ENCODE measurements around the gene ENKD1. TPM values are rescaled to one million over a fixed set of nuclear protein-coding genes. Genes with fewer than 3 reads are reported as not detected.

Gene ENKD1
- total and polyA plus RNA-seq, 2 experiments from 2014 or later = 11.6 to 11.8 TPM

DNA sequence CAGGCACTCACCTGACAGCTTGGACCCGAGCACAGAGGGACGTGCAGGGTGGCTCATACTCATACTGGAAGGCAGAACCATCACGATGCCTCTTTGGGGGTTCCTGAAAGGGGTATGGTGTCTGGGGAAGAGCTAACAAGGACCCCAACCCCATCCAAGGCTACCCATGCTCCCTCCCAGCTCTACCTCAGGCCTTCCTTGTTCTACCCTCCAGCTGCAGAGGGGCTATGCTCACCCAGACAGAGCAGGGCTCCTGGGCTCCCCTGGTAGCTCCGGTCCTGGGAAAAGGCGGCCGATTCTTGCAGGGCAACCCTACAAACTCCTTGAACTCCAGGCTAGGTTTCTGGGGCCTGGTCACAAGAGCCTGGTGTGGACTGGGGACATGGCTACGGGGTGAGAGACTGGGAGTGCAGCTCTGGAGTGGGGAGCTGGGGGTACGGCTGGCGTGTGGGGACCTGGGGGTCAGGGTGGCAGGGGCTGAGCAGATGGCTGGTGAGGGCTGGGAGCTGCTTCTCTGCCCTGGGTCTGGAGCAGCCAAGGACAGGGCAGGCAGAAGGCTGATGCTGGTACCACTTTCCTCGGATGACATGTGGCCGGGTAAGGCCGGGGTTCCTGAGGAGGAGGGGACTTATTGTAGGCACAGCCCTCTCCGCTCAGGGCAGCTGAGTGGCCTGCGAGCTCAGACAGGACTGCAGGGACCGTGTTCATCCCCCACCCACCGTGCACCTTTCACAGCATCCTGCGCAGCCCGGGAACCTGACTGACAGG, 8.6 kb downstream of the ENKD1 start:
- Mint-ChIP-seq H3K4me1 (peaks cover 12% of the 10 kb centered on the region; the same call in 2 of the 3 replicates), H3K27me3 (ENCODE audit: insufficient read depth, low read depth, poor library complexity) (peaks cover 39% of the 10 kb centered on the region), H3K4me3 (no peak overlapping the region), H3K9me3 (no peaks in the 10 kb centered on the region; the same call in 2 of the 3 replicates), H3K36me3 (ENCODE audit: low read depth) (peaks cover 6% of the 10 kb centered on the region), H3K27ac (no peak overlapping the region)
- no peaks in the 10 kb centered on the region for H3K79me2 ChIP-seq (replicated peaks; ENCODE audit: insufficient read depth)
- peaks cover 4% of the 10 kb centered on the region; the same call in 1 of the 2 replicates for H4K20me1 ChIP-seq (replicated peaks; ENCODE audit: insufficient read depth)
- H3K4me1 ChIP-seq (ENCODE audit: insufficient read depth) = peaks cover 7% of the 10 kb centered on the region; the same call in 1 of the 2 replicates
- no peak overlapping the region for H3K27ac ChIP-seq (ENCODE audit: low read depth)
- TF ChIP-seq, protein P1, sequence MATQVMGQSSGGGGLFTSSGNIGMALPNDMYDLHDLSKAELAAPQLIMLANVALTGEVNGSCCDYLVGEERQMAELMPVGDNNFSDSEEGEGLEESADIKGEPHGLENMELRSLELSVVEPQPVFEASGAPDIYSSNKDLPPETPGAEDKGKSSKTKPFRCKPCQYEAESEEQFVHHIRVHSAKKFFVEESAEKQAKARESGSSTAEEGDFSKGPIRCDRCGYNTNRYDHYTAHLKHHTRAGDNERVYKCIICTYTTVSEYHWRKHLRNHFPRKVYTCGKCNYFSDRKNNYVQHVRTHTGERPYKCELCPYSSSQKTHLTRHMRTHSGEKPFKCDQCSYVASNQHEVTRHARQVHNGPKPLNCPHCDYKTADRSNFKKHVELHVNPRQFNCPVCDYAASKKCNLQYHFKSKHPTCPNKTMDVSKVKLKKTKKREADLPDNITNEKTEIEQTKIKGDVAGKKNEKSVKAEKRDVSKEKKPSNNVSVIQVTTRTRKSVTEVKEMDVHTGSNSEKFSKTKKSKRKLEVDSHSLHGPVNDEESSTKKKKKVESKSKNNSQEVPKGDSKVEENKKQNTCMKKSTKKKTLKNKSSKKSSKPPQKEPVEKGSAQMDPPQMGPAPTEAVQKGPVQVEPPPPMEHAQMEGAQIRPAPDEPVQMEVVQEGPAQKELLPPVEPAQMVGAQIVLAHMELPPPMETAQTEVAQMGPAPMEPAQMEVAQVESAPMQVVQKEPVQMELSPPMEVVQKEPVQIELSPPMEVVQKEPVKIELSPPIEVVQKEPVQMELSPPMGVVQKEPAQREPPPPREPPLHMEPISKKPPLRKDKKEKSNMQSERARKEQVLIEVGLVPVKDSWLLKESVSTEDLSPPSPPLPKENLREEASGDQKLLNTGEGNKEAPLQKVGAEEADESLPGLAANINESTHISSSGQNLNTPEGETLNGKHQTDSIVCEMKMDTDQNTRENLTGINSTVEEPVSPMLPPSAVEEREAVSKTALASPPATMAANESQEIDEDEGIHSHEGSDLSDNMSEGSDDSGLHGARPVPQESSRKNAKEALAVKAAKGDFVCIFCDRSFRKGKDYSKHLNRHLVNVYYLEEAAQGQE (IDR thresholded peaks at IDR 0.05; ENCODE audit: unreplicated experiment) = no peak
- TF ChIP-seq EZH2phosphoT487 (IDR thresholded peaks at IDR 0.05; ENCODE audit: unreplicated experiment) (no peak), POLR2AphosphoS5 (IDR thresholded peaks at IDR 0.05; ENCODE audit: low read depth) (no peak), STAT1 (IDR thresholded peaks at IDR 0.05; ENCODE audit: unreplicated experiment) (no peak), EZH2 (IDR thresholded peaks at IDR 0.05; ENCODE audit: low read depth, unreplicated experiment) (no peak), CREB1 (CRISPR knock-in tag; IDR thresholded peaks at IDR 0.05; ENCODE audit: low read depth) (no peak), NANOG (IDR thresholded peaks at IDR 0.05; ENCODE audit: borderline replicate concordance) (no peak), ZNF331 (CRISPR knock-in tag; IDR thresholded peaks at IDR 0.05; ENCODE audit: low read depth) (no peak), ZNF114 (CRISPR knock-in tag; IDR thresholded peaks at IDR 0.05) (no peak), JUNB (IDR thresholded peaks at IDR 0.05; ENCODE audit: unreplicated experiment) (no peak)
- TF ChIP-seq, protein P2, sequence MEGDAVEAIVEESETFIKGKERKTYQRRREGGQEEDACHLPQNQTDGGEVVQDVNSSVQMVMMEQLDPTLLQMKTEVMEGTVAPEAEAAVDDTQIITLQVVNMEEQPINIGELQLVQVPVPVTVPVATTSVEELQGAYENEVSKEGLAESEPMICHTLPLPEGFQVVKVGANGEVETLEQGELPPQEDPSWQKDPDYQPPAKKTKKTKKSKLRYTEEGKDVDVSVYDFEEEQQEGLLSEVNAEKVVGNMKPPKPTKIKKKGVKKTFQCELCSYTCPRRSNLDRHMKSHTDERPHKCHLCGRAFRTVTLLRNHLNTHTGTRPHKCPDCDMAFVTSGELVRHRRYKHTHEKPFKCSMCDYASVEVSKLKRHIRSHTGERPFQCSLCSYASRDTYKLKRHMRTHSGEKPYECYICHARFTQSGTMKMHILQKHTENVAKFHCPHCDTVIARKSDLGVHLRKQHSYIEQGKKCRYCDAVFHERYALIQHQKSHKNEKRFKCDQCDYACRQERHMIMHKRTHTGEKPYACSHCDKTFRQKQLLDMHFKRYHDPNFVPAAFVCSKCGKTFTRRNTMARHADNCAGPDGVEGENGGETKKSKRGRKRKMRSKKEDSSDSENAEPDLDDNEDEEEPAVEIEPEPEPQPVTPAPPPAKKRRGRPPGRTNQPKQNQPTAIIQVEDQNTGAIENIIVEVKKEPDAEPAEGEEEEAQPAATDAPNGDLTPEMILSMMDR (conservative IDR thresholded peaks at IDR 0.05; ENCODE audit: low read depth in 2 of 2) = no peak
- TF ChIP-seq, protein P3, sequence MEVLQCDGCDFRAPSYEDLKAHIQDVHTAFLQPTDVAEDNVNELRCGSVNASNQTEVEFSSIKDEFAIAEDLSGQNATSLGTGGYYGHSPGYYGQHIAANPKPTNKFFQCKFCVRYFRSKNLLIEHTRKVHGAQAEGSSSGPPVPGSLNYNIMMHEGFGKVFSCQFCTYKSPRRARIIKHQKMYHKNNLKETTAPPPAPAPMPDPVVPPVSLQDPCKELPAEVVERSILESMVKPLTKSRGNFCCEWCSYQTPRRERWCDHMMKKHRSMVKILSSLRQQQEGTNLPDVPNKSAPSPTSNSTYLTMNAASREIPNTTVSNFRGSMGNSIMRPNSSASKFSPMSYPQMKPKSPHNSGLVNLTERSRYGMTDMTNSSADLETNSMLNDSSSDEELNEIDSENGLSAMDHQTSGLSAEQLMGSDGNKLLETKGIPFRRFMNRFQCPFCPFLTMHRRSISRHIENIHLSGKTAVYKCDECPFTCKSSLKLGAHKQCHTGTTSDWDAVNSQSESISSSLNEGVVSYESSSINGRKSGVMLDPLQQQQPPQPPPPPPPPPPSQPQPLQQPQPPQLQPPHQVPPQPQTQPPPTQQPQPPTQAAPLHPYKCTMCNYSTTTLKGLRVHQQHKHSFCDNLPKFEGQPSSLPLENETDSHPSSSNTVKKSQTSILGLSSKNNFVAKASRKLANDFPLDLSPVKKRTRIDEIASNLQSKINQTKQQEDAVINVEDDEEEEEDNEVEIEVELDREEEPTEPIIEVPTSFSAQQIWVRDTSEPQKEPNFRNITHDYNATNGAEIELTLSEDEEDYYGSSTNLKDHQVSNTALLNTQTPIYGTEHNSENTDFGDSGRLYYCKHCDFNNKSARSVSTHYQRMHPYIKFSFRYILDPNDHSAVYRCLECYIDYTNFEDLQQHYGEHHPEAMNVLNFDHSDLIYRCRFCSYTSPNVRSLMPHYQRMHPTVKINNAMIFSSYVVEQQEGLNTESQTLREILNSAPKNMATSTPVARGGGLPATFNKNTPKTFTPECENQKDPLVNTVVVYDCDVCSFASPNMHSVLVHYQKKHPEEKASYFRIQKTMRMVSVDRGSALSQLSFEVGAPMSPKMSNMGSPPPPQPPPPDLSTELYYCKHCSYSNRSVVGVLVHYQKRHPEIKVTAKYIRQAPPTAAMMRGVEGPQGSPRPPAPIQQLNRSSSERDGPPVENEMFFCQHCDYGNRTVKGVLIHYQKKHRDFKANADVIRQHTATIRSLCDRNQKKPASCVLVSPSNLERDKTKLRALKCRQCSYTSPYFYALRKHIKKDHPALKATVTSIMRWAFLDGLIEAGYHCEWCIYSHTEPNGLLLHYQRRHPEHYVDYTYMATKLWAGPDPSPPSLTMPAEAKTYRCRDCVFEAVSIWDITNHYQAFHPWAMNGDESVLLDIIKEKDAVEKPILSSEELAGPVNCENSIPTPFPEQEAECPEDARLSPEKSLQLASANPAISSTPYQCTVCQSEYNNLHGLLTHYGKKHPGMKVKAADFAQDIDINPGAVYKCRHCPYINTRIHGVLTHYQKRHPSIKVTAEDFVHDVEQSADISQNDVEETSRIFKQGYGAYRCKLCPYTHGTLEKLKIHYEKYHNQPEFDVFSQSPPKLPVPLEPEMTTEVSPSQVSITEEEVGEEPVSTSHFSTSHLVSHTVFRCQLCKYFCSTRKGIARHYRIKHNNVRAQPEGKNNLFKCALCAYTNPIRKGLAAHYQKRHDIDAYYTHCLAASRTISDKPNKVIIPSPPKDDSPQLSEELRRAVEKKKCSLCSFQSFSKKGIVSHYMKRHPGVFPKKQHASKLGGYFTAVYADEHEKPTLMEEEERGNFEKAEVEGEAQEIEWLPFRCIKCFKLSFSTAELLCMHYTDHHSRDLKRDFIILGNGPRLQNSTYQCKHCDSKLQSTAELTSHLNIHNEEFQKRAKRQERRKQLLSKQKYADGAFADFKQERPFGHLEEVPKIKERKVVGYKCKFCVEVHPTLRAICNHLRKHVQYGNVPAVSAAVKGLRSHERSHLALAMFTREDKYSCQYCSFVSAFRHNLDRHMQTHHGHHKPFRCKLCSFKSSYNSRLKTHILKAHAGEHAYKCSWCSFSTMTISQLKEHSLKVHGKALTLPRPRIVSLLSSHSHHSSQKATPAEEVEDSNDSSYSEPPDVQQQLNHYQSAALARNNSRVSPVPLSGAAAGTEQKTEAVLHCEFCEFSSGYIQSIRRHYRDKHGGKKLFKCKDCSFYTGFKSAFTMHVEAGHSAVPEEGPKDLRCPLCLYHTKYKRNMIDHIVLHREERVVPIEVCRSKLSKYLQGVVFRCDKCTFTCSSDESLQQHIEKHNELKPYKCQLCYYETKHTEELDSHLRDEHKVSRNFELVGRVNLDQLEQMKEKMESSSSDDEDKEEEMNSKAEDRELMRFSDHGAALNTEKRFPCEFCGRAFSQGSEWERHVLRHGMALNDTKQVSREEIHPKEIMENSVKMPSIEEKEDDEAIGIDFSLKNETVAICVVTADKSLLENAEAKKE (CRISPR knock-in tag; IDR thresholded peaks at IDR 0.05) = no peak
- TF ChIP-seq, protein P4, sequence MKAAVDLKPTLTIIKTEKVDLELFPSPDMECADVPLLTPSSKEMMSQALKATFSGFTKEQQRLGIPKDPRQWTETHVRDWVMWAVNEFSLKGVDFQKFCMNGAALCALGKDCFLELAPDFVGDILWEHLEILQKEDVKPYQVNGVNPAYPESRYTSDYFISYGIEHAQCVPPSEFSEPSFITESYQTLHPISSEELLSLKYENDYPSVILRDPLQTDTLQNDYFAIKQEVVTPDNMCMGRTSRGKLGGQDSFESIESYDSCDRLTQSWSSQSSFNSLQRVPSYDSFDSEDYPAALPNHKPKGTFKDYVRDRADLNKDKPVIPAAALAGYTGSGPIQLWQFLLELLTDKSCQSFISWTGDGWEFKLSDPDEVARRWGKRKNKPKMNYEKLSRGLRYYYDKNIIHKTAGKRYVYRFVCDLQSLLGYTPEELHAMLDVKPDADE (IDR thresholded peaks at IDR 0.05) = no peak
- H3K4me3 ChIP-seq = no peak overlapping the region
- no peaks in the 10 kb centered on the region for H3K36me3 ChIP-seq (ENCODE audit: insufficient read depth)
- no peak overlapping the region for H3K4me2 ChIP-seq
- no peaks in the 10 kb centered on the region for H3K9me2 ChIP-seq (ENCODE audit: insufficient read depth)
- peaks cover 20% of the 10 kb centered on the region for H3K27me3 ChIP-seq (ENCODE audit: insufficient read depth)
- ATAC-seq (no peak), DNase-seq (ENCODE audit: low spot score) (no peak)
- no peak overlapping the region for H2AFZ ChIP-seq
- peaks cover 18% of the 10 kb centered on the region for H3F3A ChIP-seq (replicated peaks; ENCODE audit: low read depth)

All from GM23338 (cell line).